ENCODE results near the gene TVP23C.

The TVP23C gene

DNA sequence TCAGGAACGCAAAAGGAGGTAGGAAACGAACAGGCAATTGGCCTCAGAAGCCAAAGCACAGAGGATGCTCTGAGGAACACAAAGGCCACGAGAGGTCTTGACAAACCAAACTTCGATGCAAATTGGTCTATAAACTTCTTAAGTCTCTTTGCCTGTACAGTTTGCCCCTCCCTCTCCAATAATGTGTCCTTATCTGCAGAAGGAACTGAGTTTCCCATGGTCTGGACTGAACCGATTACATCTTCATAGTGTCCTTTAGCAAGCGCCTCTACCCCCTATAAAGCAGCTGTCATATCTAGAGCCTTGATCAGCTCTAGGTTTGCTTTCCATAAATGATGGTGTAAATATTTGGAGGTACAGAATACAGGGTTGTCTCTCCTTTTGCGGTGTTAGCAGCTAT, 92.7 kb downstream of the TVP23C start:
- no peaks in the 10 kb centered on the region for H3K9me3 ChIP-seq (ENCODE audit: control insufficient read depth, insufficient read depth, low read length)
- no peaks in the 10 kb centered on the region for H3K36me3 ChIP-seq (ENCODE audit: insufficient read depth, low read length)
- no peak overlapping the region for H3K9ac ChIP-seq (ENCODE audit: low read depth, low read length)
- H3K4me1 ChIP-seq (ENCODE audit: insufficient read depth, low read length), result peaks cover 6% of the 10 kb centered on the region; the same call in 1 of the 2 replicates

- H3K9ac ChIP-seq (ENCODE audit: low read depth, low read length), result no peak overlapping the region
- H3K9me3 ChIP-seq (ENCODE audit: control insufficient read depth, insufficient read depth, low read length), result no peaks in the 10 kb centered on the region
- peaks cover 6% of the 10 kb centered on the region; the same call in 1 of the 2 replicates for H3K4me1 ChIP-seq (ENCODE audit: insufficient read depth, low read length)
- no peaks in the 10 kb centered on the region for H3K36me3 ChIP-seq (ENCODE audit: insufficient read depth, low read length)
These were observed 94.0 kb downstream of the TVP23C start for GRCh38 chr17:15469260-15469659.

DNA sequence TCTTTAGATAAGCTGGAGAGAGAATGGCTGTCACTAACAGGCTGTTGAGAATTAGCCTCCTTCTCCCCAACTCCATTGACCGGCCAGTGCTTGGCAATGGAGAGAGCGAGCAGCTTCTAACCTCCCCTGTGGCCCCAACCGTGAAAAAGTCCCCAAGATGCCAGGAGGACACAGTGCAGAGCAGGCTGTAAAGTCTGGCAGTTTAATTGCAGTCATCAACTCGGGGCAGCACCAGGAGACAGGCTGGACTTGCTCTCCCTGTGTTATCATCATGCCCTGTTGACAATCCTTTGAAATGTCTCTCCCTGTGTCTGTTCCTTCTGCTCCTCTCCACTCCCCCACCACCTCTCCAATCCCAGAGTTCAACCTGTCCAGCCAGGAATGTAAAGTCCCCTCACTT, 95.2 kb downstream of the TVP23C start:
- Histone ChIP-seq H3K36me3 (ENCODE audit: insufficient read depth, low read length) (no peaks in the 10 kb centered on the region), H3K9ac (ENCODE audit: low read depth, low read length) (no peak overlapping the region), H3K4me1 (ENCODE audit: insufficient read depth, low read length) (peaks cover 6% of the 10 kb centered on the region; the same call in 1 of the 2 replicates), H3K9me3 (ENCODE audit: control insufficient read depth, insufficient read depth, low read length) (no peaks in the 10 kb centered on the region)

DNA sequence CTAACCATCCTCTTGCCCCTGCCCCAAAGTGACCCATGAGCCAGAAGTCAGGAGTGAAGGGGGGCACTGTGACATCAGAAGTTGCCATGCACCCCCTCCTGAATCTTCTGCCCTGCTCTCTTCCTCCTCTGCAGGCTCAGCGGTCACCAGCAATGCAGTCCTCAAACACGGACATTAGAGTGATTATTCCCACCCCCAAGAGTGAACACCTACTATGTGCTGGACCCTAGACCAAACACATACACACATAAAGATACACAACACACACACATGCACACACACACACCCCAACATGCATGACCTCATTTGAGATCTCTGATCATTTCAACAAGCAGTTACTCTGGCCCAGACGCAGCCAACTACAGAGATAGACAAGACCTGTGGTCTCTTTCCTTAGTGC, 95.7 kb downstream of the TVP23C start, which contains the start of gene CDRT4:
CDRT4 (minus strand) TSS at position 30 of the 400 bp plus-strand sequence. CDS start 27,383 bp downstream, outside the sequence.
- H3K4me1 ChIP-seq (ENCODE audit: insufficient read depth, low read length), result peaks cover 4% of the 10 kb centered on the region; the same call in 1 of the 2 replicates
- H3K36me3 ChIP-seq (ENCODE audit: insufficient read depth, low read length), result no peaks in the 10 kb centered on the region
- no peak within 1 kb of the TSS for H3K9ac ChIP-seq (ENCODE audit: low read depth, low read length)
- H3K9me3 ChIP-seq (ENCODE audit: control insufficient read depth, insufficient read depth, low read length), result no peaks in the 10 kb centered on the region

GRCh38 chr17:15466131-15466530, 97.2 kb downstream of the TVP23C start:
- no peaks in the 10 kb centered on the region for H3K9me3 ChIP-seq (ENCODE audit: control insufficient read depth, insufficient read depth, low read length)
- H3K4me1 ChIP-seq (ENCODE audit: insufficient read depth, low read length), result no peaks in the 10 kb centered on the region
- no peak overlapping the region for H3K9ac ChIP-seq (ENCODE audit: low read depth, low read length)
- no peaks in the 10 kb centered on the region for H3K36me3 ChIP-seq (ENCODE audit: insufficient read depth, low read length)

DNA sequence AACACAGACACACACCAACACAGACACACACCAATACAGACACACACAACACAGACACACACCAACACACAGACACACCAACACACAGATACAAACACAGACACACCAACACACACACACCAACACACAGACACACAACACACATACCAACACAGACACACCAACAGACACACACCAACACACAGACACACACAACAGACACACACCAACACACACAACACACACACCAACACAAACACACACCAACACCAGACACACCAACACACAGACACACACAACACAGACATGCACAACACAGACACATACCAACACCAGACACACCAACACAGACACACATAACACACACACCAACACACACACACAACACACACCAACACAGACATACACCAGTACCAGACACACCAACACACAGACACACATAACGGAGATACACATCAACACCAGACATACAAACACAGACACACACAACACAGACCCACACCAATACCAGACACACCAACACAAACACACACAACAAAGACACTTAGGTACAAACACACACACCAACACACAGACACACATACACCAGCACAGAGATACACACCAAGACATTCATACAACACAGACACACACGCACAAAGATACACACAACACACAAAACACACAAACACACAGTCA, 98.1 kb downstream of the TVP23C start:
- Histone ChIP-seq H3K36me3 (ENCODE audit: insufficient read depth, low read length) (no peaks in the 10 kb centered on the region), H3K9ac (ENCODE audit: low read depth, low read length) (no peak overlapping the region), H3K4me1 (ENCODE audit: insufficient read depth, low read length) (no peaks in the 10 kb centered on the region), H3K9me3 (ENCODE audit: control insufficient read depth, insufficient read depth, low read length) (no peaks in the 10 kb centered on the region; the same call in 1 of the 2 replicates)

DNA sequence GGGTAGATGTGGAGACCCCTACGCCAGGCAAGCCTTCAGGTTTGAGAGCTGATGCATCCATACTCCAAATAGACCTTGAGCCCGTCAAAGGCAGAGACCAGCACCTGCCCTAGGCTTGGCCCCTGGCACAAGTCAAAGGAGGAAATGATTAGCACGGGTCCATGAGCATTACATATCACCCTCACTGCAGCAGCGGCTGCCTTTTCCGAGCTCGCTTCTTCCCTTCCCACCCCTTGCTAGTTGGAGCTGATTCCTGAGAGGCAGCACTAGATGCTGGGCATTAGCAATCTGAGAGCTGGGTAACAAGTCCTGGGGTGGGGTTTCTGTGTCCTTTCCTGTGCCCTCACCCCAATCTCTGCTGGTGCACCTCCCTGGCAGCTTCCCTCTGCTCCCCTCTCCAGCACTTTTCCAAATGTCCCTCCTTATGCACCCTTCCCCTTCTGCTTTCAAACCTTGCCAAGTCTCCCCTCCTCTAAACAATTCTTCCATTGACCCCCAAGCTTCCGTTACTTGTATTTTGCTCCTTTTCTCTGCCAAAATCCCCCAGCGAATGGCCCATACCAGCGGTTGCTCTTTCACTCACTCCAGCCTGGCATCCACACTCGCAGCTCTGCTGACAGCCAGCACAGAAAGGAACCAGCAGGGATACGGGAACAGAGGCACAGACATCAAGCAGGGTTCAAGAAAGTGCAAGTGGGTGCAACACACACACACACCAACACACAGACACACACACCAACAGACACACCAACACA, 98.9 kb downstream of the TVP23C start:
- H3K4me1 ChIP-seq (ENCODE audit: insufficient read depth, low read length), result no peaks in the 10 kb centered on the region
- no peaks in the 10 kb centered on the region; the same call in 1 of the 2 replicates for H3K9me3 ChIP-seq (ENCODE audit: control insufficient read depth, insufficient read depth, low read length)
- H3K36me3 ChIP-seq (ENCODE audit: insufficient read depth, low read length), result no peaks in the 10 kb centered on the region
- no peak overlapping the region for H3K9ac ChIP-seq (ENCODE audit: low read depth, low read length)

- H3K4me1 ChIP-seq (ENCODE audit: insufficient read depth, low read length), result no peaks in the 10 kb centered on the region
- no peaks in the 10 kb centered on the region; the same call in 1 of the 2 replicates for H3K9me3 ChIP-seq (ENCODE audit: control insufficient read depth, insufficient read depth, low read length)
- H3K36me3 ChIP-seq (ENCODE audit: insufficient read depth, low read length), result no peaks in the 10 kb centered on the region
- H3K9ac ChIP-seq (ENCODE audit: low read depth, low read length), result no peak overlapping the region
These were observed 100.1 kb downstream of the TVP23C start for GRCh38 chr17:15462976-15463772.

GRCh38 chr17:15457723-15458094, 105.6 kb downstream of the TVP23C start:
- Histone ChIP-seq H3K9me3 (ENCODE audit: control insufficient read depth, insufficient read depth, low read length) (no peaks in the 10 kb centered on the region; the same call in 1 of the 2 replicates), H3K9ac (ENCODE audit: low read depth, low read length) (no peak overlapping the region), H3K36me3 (ENCODE audit: insufficient read depth, low read length) (no peaks in the 10 kb centered on the region), H3K4me1 (ENCODE audit: insufficient read depth, low read length) (peaks cover 6% of the 10 kb centered on the region; the same call in 1 of the 2 replicates)

DNA sequence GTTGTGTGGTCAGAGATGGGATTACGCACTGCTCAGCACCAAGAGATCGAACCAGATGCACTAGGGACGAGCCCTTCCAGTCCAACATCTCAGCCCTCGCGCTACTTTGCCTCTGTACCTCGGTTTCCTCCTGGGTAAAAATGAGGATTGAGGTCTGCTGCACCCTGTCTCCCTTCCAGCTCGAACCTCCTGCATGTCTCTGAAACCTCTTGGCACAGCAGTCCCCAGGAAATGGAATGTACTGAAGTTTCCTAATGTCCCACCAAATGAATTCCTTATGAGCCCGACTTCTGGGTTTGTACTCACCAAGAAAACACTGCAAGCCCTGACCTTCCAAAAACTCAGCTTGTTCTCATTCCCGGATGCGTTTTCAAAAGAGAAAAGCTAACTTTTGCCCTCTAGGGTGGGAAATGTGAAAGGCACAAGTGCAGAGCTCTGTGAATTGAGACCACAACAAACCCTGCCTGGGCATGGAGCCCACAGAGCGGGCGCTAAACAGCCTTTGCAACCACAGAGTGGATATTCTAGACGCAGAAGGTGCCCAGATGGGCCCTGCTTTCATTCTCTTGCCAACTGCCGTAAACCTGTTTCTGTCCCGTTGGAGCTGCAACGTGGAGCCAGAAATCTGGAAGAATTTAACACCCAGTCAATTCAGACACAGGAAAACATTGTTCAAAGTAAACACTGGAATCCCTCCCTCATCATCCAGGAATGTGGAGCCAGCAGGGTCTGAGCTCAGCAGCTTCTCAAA, 106.1 kb downstream of the TVP23C start:
- Histone ChIP-seq H3K4me1 (ENCODE audit: insufficient read depth, low read length) (peaks cover 6% of the 10 kb centered on the region; the same call in 1 of the 2 replicates), H3K9me3 (ENCODE audit: control insufficient read depth, insufficient read depth, low read length) (no peaks in the 10 kb centered on the region; the same call in 1 of the 2 replicates), H3K9ac (ENCODE audit: low read depth, low read length) (no peak overlapping the region), H3K36me3 (ENCODE audit: insufficient read depth, low read length) (no peaks in the 10 kb centered on the region)

DNA sequence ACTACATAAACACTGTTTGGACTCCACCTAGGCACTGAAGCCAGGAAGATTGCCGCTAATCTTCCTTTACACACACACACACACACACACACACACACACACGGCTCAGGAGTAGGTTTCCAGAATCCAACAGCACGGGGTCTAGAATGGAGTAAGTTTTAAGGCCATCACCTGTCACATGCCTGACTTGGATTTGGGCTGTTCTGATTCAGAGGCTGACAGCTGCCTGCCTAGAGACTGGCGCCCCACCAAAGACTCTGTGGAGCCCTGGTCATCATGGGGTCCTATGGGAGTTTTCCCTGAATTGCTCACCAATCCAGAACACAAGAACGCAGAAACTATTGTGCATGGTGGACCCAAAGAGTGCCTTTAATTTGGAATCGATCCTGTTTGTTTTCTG, 106.8 kb downstream of the TVP23C start:
- Histone ChIP-seq H3K9me3 (ENCODE audit: control insufficient read depth, insufficient read depth, low read length) (no peaks in the 10 kb centered on the region; the same call in 1 of the 2 replicates), H3K9ac (ENCODE audit: low read depth, low read length) (no peak overlapping the region), H3K4me1 (ENCODE audit: insufficient read depth, low read length) (peaks cover 6% of the 10 kb centered on the region; the same call in 1 of the 2 replicates), H3K36me3 (ENCODE audit: insufficient read depth, low read length) (no peaks in the 10 kb centered on the region)

GRCh38 chr17:15454346-15454745, 108.9 kb downstream of the TVP23C start:
- Histone ChIP-seq H3K9me3 (ENCODE audit: control insufficient read depth, insufficient read depth, low read length) (no peaks in the 10 kb centered on the region), H3K36me3 (ENCODE audit: insufficient read depth, low read length) (no peaks in the 10 kb centered on the region)

GRCh38 chr17:15453782-15454181, 109.5 kb downstream of the TVP23C start:
- no peaks in the 10 kb centered on the region for H3K9me3 ChIP-seq (ENCODE audit: control insufficient read depth, insufficient read depth, low read length)
- H3K4me1 ChIP-seq (ENCODE audit: insufficient read depth, low read length), result peaks cover 6% of the 10 kb centered on the region; the same call in 1 of the 2 replicates
- H3K36me3 ChIP-seq (ENCODE audit: insufficient read depth, low read length), result no peaks in the 10 kb centered on the region
- no peak overlapping the region for H3K9ac ChIP-seq (ENCODE audit: low read depth, low read length)

More at GRCh38 chr17:15454346-15454745, 108.9 kb downstream of the TVP23C start:
- no peak overlapping the region for H3K9ac ChIP-seq (ENCODE audit: low read depth, low read length)
- peaks cover 6% of the 10 kb centered on the region; the same call in 1 of the 2 replicates for H3K4me1 ChIP-seq (ENCODE audit: insufficient read depth, low read length)

All from ES-I3 (cell line).